HL-60 (cell line): ENCODE data around the gene PARP2.

ENCODE experiments used
- POLR2AphosphoS5 ChIP-seq: IDR thresholded peaks from 2 replicates; pipeline ENCODE4 v1.6.1; 2012; ENCODE audit warnings: low read depth
- TF ChIP-seq, protein P1 (sequence below): IDR thresholded peaks from one replicate; pipeline ENCODE4 v1.5.1; 2011; ENCODE audit warnings: low read length, control low read depth, inconsistent platforms; ENCODE audit not compliant: insufficient read depth
- TF ChIP-seq, protein P2 (sequence below): IDR thresholded peaks from 2 replicates; pipeline ENCODE4 v1.6.1; 2012; ENCODE audit warnings: low read depth; ENCODE audit not compliant: insufficient replicate concordance

DNA sequence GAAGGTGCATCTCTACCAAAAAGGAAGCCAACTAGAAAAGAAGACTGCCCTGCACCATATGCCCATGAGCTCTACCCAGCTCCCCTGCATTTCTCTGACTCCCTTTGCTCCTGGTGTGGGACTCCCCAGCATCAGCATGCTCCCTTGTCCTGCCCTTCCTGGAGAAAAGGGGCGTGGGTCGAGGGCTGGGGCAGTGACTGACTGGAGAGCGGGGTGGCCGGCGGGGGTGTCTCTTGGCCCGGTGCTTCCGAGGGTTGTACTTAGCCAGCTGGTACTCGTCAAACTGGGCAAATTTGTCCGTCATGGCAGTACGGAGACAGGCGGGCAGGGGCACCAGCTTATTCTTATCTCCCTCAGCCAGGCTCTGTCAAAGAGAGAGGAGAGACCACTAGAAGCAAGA is 60.1 kb downstream of the PARP2 start:
- TF ChIP-seq, protein P1, sequence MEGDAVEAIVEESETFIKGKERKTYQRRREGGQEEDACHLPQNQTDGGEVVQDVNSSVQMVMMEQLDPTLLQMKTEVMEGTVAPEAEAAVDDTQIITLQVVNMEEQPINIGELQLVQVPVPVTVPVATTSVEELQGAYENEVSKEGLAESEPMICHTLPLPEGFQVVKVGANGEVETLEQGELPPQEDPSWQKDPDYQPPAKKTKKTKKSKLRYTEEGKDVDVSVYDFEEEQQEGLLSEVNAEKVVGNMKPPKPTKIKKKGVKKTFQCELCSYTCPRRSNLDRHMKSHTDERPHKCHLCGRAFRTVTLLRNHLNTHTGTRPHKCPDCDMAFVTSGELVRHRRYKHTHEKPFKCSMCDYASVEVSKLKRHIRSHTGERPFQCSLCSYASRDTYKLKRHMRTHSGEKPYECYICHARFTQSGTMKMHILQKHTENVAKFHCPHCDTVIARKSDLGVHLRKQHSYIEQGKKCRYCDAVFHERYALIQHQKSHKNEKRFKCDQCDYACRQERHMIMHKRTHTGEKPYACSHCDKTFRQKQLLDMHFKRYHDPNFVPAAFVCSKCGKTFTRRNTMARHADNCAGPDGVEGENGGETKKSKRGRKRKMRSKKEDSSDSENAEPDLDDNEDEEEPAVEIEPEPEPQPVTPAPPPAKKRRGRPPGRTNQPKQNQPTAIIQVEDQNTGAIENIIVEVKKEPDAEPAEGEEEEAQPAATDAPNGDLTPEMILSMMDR = no peak
- no peak for TF ChIP-seq POLR2AphosphoS5
- TF ChIP-seq, protein P2, sequence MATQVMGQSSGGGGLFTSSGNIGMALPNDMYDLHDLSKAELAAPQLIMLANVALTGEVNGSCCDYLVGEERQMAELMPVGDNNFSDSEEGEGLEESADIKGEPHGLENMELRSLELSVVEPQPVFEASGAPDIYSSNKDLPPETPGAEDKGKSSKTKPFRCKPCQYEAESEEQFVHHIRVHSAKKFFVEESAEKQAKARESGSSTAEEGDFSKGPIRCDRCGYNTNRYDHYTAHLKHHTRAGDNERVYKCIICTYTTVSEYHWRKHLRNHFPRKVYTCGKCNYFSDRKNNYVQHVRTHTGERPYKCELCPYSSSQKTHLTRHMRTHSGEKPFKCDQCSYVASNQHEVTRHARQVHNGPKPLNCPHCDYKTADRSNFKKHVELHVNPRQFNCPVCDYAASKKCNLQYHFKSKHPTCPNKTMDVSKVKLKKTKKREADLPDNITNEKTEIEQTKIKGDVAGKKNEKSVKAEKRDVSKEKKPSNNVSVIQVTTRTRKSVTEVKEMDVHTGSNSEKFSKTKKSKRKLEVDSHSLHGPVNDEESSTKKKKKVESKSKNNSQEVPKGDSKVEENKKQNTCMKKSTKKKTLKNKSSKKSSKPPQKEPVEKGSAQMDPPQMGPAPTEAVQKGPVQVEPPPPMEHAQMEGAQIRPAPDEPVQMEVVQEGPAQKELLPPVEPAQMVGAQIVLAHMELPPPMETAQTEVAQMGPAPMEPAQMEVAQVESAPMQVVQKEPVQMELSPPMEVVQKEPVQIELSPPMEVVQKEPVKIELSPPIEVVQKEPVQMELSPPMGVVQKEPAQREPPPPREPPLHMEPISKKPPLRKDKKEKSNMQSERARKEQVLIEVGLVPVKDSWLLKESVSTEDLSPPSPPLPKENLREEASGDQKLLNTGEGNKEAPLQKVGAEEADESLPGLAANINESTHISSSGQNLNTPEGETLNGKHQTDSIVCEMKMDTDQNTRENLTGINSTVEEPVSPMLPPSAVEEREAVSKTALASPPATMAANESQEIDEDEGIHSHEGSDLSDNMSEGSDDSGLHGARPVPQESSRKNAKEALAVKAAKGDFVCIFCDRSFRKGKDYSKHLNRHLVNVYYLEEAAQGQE = no peak
